ENCODE results near the gene ZNF230.

ZNF230 gene

GRCh38 chr19:44002566-44003460 is at the start of gene ZNF230:
TSS of gene ZNF230 (plus strand) at chr19:44002957. CDS start at chr19:44007079, 4,122 bp downstream.
- DNase-seq: peak; percentile 97

- peak; percentile 64 for DNase-seq
Observed at GRCh38 chr19:43956827-43957226, 45.9 kb upstream of the ZNF230 start.

- no peak for DNase-seq
Observed at GRCh38 chr19:43957891-43958290, 44.9 kb upstream of the ZNF230 start.

- DNase-seq: no peak
Observed at GRCh38 chr19:43960411-43960810, 42.3 kb upstream of the ZNF230 start.

GRCh38 chr19:43966079-43966694 is 36.6 kb upstream of the ZNF230 start:
- no peak for DNase-seq

- DNase-seq: no peak
Observed at GRCh38 chr19:43976732-43977131, 26.0 kb upstream of the ZNF230 start.

- no peak for DNase-seq
Observed at GRCh38 chr19:43983544-43983911, 19.2 kb upstream of the ZNF230 start.

- peak; percentile 93 for DNase-seq
Observed at GRCh38 chr19:43983912-43984686, 18.7 kb upstream of the ZNF230 start, which contains the start of gene ZNF155. TSS of gene ZNF155 (plus strand) at chr19:43984188. CDS start at chr19:43988544, 4,356 bp downstream.

GRCh38 chr19:43984687-43985000 is 18.1 kb upstream of the ZNF230 start:
- peak; percentile 33 for DNase-seq

GRCh38 chr19:43997631-43998290 is 5.0 kb upstream of the ZNF230 start:
- DNase-seq: no peak

- DNase-seq: no peak
Observed at GRCh38 chr19:44002212-44002565, 568 bp upstream of the ZNF230 start.

GRCh38 chr19:44003461-44004009 is 778 bp downstream of the ZNF230 start:
- DNase-seq: peak; percentile 52

- peak; percentile 82 for DNase-seq
Observed at GRCh38 chr19:44005973-44006372, 3.2 kb downstream of the ZNF230 start.

GRCh38 chr19:44007473-44007872 is 4.7 kb downstream of the ZNF230 start:
- no peak for DNase-seq

GRCh38 chr19:44010468-44010867 is 7.7 kb downstream of the ZNF230 start:
- DNase-seq: no peak

- no peak for DNase-seq
Observed at GRCh38 chr19:44019498-44019897, 16.7 kb downstream of the ZNF230 start.

GRCh38 chr19:44021221-44021620 is 18.5 kb downstream of the ZNF230 start:
- DNase-seq: no peak

GRCh38 chr19:44024900-44025216 is 22.1 kb downstream of the ZNF230 start:
- DNase-seq: no peak

- DNase-seq: peak; percentile 92
Observed at GRCh38 chr19:44025217-44025936, 22.6 kb downstream of the ZNF230 start, which contains the start of gene ZNF222. TSS of gene ZNF222 (plus strand) at chr19:44025379. CDS start at chr19:44025437, 58 bp downstream.

- DNase-seq: no peak
Observed at GRCh38 chr19:44026622-44027021, 23.9 kb downstream of the ZNF230 start.

- no peak for DNase-seq
Observed at GRCh38 chr19:44032001-44032610, 29.3 kb downstream of the ZNF230 start.

GRCh38 chr19:44042147-44042546 is 39.4 kb downstream of the ZNF230 start:
- DNase-seq: peak; percentile 38
